MCF 10A (cell line): Measurements from ENCODE around the gene SLC9A1. TPM values are rescaled to one million over a fixed set of nuclear protein-coding genes. Genes with fewer than 3 reads are reported as not detected.

ENCODE experiments used
- BruUV-seq: library from RNA; stranded (reverse); fragments of 400-500 nt; replicated peaks from 2 replicates; lab custom pipeline; 2021; lab: Mats Ljungman, UMichigan
- CTCF ChIA-PET: fragments of 300-600 bp; sonication (Branson Sonifier 250); formaldehyde crosslinking; extraction: SDS; loops from one replicate; lab custom pipeline; 2021; ENCODE audit warnings: antibody characterized with exemption, inconsistent platforms; lab: Yijun Ruan, JAX
- POLR2A ChIA-PET: fragments of 300-600, 350-650 bp; sonication (Branson Sonifier 250); formaldehyde crosslinking; extraction: SDS; loops from one replicate; lab custom pipeline; 2020; ENCODE audit warnings: antibody characterized with exemption, inconsistent platforms; lab: Yijun Ruan, JAX
- DNase-seq: peaks from one replicate; pipeline ENCODE4 v3.0.0-alpha.2; 2018; ENCODE audit not compliant: unreplicated experiment
- H3K27ac Mint-ChIP-seq: one replicate; pipeline ENCODE4 v1.8.0; 2022; ENCODE audit warnings: mild to moderate bottlenecking, low read depth, mixed read lengths; ENCODE audit not compliant: unreplicated experiment
- H3K27me3 Mint-ChIP-seq: one replicate; pipeline ENCODE4 v1.8.0; 2022; ENCODE audit warnings: mixed read lengths; ENCODE audit not compliant: insufficient read depth, unreplicated experiment
- H3K36me3 Mint-ChIP-seq: one replicate; pipeline ENCODE4 v1.8.0; 2022; ENCODE audit warnings: mild to moderate bottlenecking, moderate library complexity, mixed read lengths; ENCODE audit not compliant: insufficient read depth, unreplicated experiment
- H3K4me1 Mint-ChIP-seq: one replicate; pipeline ENCODE4 v1.8.0; 2022; ENCODE audit warnings: mixed read lengths; ENCODE audit not compliant: insufficient read depth, unreplicated experiment
- H3K4me3 Mint-ChIP-seq: one replicate; pipeline ENCODE4 v1.8.0; 2022; ENCODE audit warnings: mild to moderate bottlenecking, moderate library complexity, mixed read lengths; ENCODE audit not compliant: unreplicated experiment
- H3K9me3 Mint-ChIP-seq: one replicate; pipeline ENCODE4 v1.8.0; 2022; ENCODE audit warnings: mixed read lengths; ENCODE audit not compliant: unreplicated experiment
- CTCF ChIP-seq: fragments of 200-600 bp; IDR thresholded peaks from one replicate; pipeline ENCODE4 v1.8.0; 2022; ENCODE audit warnings: antibody characterized with exemption, mild to moderate bottlenecking; ENCODE audit not compliant: unreplicated experiment
- intact Hi-C: fragments of 100-400 bp; cut with micrococcal nuclease; formaldehyde crosslinking; loops from 2 replicates; pipeline ENCODE4 v1.14.1; 2022
- total RNA-seq: library from RNA; stranded (reverse); gene quantifications from 2 replicates; pipeline ENCODE4 v1.2.3, GENCODE V29; 2022

Gene SLC9A1
- total RNA-seq, 1 experiment from 2014 or later: 88.8 TPM

DNA sequence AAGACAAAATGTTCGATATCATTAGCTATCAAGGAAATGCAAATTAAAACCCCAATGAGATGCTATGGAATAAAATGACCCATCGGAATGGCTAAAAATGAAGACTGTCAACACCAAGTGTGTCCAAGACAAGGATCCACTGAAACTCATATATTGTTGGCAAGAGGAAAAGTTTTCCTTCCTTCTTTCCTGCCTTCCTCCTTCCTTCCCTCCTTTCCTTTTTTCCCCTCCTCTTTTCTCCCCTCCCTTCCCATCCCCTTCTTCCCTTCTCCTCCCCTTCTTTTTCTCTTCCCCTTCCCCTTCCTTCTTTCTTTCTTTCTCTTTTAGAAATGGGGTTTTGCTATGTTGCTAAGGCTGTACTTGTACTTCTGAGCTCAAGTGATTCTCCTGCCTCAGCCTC lies 78.1 kb downstream of the SLC9A1 start:
- intact Hi-C loops: no loop called here
- Mint-ChIP-seq H3K4me3 (no peak overlapping the region), H3K27ac (no peak overlapping the region), H3K9me3 (no peaks in the 10 kb centered on the region), H3K27me3 (peaks cover 17% of the 10 kb centered on the region), H3K4me1 (no peaks in the 10 kb centered on the region), H3K36me3 (no peaks in the 10 kb centered on the region)
- CTCF ChIA-PET: interaction anchor here (0.6 to 0.9 kb wide), 3 partner anchors 20 to 49 kb away, joined by 3 to 4 read pairs (median 3); no protein-coding TSS in a partner anchor
- no peak for TF ChIP-seq CTCF
- BruUV-seq: no TSS peak
- POLR2A ChIA-PET: interaction anchor here (0.7 kb wide), 1 partner anchor 413 kb away, joined by 3 read pairs; the partner anchor contains the start of gene WASF2
- no peak for DNase-seq

GRCh38 chr1:27074175-27074780 lies 80.6 kb downstream of the SLC9A1 start:
- Mint-ChIP-seq H3K27me3 (peaks cover 17% of the 10 kb centered on the region), H3K4me3 (no peak overlapping the region), H3K36me3 (no peaks in the 10 kb centered on the region), H3K4me1 (peaks cover 8% of the 10 kb centered on the region), H3K27ac (no peak overlapping the region), H3K9me3 (no peaks in the 10 kb centered on the region)
- TF ChIP-seq CTCF: no peak
- intact Hi-C loops: no loop called here
- POLR2A ChIA-PET: no interaction called here
- no TSS peak for BruUV-seq
- CTCF ChIA-PET: interaction anchor here (0.9 to 1.4 kb wide), 2 partner anchors 23 to 29 kb away, joined by 4 read pairs; no protein-coding TSS in a partner anchor
- DNase-seq: no peak

DNA sequence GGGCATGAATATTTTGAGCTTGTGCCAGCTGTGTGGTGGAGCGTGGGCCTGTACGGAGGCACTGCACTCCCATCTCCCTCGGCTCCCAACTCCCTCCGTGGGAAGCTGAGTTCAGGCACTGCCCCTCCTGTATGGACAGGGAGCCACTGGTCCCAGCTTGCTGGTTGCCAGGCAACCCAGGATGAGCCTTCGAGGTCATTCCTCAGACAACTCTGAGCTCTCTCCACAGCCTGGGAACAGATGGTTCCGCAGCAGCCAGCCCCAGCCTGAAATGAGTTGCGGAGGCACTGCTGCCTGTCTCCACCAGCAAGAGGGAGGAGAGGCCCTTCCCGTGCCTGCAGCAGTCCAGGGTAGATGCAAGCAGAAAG lies 83.9 kb downstream of the SLC9A1 start:
- intact Hi-C loops: no loop called here
- TF ChIP-seq CTCF: no peak
- DNase-seq: no peak
- no peaks in the 10 kb centered on the region for H3K9me3 Mint-ChIP-seq
- H3K4me3 Mint-ChIP-seq: no peak overlapping the region
- POLR2A ChIA-PET: interaction anchor here (0.7 to 1.3 kb wide), 2 partner anchors 9 to 19 kb away, joined by 3 to 5 read pairs; no protein-coding TSS in a partner anchor
- no peaks in the 10 kb centered on the region for H3K27me3 Mint-ChIP-seq
- BruUV-seq: no TSS peak
- H3K36me3 Mint-ChIP-seq: no peaks in the 10 kb centered on the region
- H3K27ac Mint-ChIP-seq: no peak overlapping the region
- H3K4me1 Mint-ChIP-seq: peaks cover 8% of the 10 kb centered on the region
- CTCF ChIA-PET: interaction anchor here (0.8 to 3.2 kb wide), 5 partner anchors 9 to 28 kb away, joined by 3 to 10 read pairs (median 6); no protein-coding TSS in a partner anchor

GRCh38 chr1:27070390-27071048 lies 84.4 kb downstream of the SLC9A1 start:
- POLR2A ChIA-PET: interaction anchor here (0.7 to 1.3 kb wide), 2 partner anchors 10 to 19 kb away, joined by 3 to 5 read pairs; no protein-coding TSS in a partner anchor
- H3K27me3 Mint-ChIP-seq: no peaks in the 10 kb centered on the region

More at GRCh38 chr1:27070390-27071048, 84.4 kb downstream of the SLC9A1 start:
- Mint-ChIP-seq H3K4me1 (peaks cover 8% of the 10 kb centered on the region), H3K27ac (no peak overlapping the region), H3K4me3 (no peak overlapping the region), H3K9me3 (no peaks in the 10 kb centered on the region), H3K36me3 (no peaks in the 10 kb centered on the region)
- intact Hi-C loops: no loop called here
- DNase-seq: no peak
- BruUV-seq: no TSS peak
- TF ChIP-seq CTCF: no peak
- CTCF ChIA-PET: interaction anchor here (0.5 to 3.2 kb wide), 8 partner anchors 9 to 435 kb away, joined by 3 to 10 read pairs (median 4); no protein-coding TSS in a partner anchor
